Hematopoietic multipotent progenitor cell treated with erythropoietin and hydrocortisone succinate and interleukin-3 and kit ligand, for 4 days (in vitro differentiated cells): ENCODE results near the gene WDFY4.

Experiments
- DNase-seq: peaks from one replicate; pipeline ENCODE4 v3.0.0-alpha.2; 2015

WDFY4 gene

DNA sequence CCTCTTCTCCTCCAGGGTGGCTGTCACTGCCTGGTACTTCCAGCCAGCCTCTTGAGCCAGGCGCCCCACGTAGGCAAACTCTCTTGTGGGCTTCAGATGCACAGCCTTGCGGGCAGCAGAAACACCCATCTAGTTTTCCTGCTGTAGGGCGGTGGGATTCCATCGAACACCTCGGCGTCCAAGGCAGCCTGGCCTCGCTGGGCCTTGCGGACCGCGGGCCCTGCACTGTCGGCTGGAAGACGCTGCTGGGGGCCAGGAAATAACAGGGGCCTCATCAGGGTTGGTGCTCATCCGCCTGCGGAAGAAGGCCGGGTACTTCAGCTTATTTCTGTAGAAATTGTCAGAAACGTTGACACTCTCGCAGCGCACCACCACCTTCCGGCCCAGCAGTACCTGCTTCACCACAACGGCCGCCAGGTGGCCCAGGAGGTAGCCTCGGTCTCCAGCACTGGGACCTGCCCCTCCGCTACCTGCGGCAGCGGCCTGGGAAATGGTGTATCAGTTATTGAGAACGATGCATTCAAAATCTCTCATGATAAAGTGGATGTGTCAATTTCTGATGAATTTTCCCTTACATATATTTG lies 61.1 kb downstream of the WDFY4 start:
- no peak for DNase-seq

DNA sequence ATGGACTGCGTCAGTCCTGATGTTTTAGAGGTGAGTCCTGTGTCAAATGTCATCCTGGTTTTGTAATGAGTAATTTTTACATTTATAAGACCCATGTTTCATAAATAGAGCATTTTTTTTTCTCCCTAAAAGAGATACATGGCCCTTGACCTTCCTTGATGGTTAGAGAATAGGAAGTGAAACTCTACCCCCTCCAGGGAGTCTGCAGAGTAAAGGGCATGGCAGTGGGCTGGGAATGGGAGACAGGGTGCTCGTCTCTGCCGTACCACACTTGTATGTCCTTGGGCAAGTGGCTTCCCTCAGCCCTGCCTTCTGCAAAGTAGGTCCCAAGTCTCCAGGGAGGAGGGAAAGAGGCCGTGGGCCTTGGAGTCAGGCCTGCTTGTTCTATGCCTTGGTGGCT lies 63.9 kb downstream of the WDFY4 start:
- no peak for DNase-seq

DNA sequence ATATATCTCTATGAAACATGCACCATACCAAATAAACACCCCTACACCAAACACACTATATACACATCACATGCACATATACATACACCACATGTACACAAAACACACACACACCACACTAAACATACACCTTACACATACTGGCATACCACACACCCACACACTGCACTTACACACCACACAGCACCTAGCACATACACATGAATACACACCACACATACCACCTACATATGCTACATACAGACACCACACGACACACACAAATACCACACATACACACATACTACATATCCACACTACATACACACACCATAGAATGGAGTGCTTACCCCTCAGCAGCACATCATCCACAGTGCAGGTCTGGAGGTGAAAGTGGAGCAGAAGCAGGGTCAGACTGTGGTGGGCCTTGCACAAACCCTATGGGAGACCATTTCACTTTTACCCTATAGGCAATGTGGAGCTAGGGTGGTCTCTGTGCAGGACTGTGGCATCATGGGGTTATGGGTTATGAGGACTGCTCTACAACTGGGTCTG lies 64.6 kb downstream of the WDFY4 start:
- no peak for DNase-seq

DNA sequence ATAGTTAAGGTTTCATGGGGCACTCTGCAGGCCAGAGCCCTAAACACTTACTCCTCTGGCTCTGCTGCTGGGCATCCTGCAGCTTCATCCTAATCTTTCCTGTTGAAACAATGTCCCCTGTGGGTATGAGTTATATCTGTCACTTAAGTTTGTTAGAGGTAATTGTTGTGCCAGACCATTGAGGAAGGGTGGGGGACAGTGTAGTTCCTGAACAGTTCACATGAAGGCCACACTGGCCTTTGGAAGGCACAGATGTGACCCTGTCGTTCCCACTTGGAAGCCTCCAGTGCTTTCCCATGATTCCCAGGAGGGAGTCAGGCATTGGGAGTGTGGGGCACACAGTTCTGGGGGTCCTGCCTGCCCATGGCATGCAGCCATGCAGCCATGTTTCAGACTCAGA lies 65.3 kb downstream of the WDFY4 start:
- DNase-seq: no peak

DNA sequence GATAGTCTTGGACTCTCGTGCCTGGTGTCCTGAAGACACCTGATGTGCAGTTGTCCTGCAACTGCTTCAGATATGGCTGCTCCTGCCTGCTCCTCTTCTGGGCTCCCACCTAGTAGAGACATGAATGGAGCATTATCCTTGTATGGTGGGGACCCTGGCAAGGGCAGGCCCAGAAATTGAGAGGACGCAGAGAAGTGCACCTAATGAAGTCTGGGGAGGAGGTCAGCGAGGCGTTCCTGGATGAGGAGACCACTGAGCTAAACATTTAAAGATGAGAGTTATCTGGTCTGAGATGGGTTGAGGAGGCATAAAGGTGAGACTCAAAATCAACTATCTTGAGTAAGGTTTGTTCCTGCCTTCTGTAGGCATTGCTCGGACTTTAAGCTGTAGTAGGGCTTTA lies 66.3 kb downstream of the WDFY4 start:
- DNase-seq: no peak

DNA sequence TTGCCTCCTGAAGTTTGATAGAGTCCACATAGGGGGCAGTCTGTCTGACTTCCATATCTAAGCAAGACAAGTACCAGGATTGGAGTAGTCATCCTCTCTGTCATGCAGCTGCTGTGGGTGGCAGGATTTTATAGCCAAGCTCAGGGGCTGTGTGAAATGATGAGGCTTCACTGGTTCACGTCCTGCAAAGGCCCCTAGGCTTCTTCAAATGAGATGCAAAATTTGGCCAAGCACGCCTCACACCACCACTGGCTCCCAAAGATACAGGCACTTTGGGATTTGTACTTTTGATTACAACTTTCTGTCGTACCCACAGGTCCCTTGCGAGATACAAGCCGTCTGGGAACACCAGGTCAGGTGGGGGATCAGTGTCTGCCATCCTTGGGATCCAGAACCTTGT lies 67.1 kb downstream of the WDFY4 start:
- DNase-seq: no peak

DNA sequence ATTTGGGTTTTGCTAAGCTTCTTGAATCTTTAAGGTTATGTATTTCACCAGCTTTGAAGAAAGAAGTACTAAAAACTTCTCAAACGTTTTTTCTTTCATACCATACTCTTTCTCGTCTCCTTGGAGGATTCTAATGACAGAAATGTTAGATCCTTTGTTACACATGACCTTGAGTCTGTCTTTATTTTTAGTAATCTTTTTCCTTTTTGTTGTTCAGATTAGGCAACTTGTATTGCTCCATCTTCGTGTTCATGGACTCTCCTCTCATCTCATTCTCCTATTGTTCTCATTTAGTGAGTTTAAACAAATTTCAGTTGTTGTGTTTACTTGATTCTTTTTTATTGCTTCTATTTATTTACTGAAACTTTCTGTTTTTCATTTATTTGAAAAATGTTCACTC lies 73.7 kb downstream of the WDFY4 start:
- DNase-seq: no peak

DNA sequence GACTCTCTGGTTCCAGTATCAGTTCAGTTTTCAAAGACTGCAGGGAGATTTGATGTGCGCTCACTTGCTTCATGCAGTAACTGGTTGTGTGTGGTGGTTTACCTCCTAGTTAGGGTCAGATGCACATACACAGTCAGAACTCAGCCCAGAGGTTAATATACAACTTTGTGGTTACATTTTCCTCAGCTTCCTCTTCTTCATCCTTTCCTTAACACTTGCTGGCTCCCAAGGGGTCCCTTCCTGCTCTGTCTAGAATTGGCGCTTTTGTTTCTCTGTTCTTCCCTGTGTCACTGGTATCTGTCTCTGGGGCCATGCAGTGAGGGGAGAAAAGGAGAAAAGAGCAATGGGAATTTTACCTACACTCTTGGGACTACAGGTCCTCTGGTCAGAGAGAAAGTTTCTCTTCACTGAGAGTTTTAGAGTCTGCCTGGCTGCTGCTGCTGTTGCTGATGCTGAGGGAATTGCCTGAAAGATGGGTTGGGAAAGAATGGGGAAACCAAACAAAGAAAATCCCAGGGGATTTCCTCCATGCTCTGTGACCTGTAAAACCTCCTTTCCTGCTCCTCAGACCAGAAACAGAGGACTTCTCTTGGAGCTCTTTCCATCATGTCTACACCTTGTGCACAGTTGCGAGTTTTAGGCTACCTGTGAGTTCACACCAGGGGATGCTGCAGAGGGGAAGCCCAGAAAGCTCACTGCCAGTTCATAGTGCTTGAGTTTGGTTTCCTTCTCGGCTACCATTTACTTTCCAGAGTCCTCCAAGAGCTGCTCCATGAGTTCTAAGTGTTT lies 74.6 kb downstream of the WDFY4 start:
- no peak for DNase-seq

DNA sequence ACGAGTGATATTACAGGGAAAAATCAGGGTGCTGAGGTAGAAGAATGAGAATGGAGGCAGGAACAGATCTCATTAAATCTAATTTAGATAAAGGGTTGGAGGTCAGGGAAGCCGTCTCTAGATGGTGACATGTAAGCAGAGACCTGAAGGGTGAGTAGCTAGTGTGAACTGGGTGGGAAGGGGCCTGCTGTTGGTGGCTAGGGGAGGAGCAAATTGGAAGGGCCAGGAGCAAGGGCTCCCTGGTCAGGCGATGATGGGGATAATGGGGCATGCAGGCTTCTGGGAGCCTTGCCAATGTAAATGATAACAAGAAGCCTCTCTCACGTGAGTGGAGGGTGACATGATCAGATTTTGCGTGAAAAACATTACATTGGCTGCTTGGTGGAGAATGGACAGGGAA lies 76.3 kb downstream of the WDFY4 start:
- DNase-seq: no peak

DNA sequence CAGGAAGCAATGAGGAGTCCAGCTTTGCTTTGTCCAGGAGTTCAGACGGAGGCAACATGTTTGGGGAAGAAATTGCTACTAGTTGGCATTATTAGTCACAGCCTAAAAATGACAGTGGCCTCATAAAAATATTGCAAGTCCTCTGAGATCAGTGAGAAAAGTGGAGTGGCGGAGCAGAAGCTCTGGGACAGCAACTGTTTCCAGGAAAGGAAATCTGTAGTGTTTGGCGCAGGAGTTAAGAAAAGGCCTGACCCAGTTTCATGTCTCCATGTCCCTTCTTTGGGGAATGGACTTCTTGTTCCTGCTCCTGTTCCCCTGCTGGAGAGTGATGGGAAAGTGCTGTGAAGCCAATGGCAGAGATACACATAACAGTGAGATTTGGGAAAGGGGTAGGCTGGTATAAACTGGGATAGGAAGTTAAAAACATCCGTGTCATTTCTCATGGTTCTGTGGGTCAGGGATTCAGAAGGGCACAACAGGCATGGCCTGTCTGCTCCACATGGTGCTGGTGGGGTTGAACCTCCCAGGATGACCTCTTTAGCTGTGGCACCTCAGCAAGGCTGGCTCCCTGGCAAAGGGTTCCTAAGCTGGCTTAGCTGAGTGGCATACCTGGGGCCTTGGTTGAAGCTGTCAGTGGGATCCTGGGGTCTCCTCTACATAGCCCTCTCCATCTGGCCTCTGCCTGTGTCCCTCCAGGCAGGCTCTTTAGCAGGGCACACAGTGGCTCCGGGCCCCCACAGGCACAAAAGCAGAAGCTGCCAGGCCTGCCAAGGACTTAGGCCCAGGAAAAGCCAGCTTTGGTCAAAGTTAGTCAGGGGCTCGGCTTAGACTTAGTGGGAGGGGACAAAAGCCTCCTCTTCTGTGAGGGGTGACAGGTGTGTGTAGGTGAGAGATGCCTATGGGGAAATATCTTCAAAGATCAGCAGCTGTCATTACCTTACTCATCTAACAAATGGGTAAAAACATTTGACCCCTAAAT lies 77.7 kb downstream of the WDFY4 start:
- DNase-seq: no peak

DNA sequence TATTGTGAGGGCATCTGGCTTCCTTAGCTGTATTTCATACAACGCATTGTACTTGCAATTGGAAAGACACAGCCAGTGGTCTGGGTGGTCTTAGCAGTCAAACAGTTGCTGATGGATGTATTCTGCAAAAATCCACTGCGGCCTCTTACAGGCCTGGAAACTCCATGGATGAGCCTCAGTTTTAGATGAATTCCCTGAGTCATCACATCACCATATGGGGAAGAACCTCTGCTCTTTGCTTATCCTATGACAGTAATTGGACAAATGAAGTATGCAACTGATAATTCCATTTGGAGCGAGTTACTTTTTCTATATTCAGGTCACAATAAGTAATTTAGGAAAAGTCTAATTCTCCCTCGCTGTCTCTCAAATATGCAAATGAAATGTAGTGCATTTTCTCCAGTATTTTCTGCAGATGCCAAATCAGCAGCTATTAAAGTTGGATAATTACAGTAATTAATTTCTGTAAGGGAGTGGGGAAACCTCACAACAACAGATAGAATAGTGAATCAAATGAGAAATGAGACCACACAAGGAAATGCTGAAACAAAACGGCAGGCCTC lies 78.8 kb downstream of the WDFY4 start:
- DNase-seq: no peak

DNA sequence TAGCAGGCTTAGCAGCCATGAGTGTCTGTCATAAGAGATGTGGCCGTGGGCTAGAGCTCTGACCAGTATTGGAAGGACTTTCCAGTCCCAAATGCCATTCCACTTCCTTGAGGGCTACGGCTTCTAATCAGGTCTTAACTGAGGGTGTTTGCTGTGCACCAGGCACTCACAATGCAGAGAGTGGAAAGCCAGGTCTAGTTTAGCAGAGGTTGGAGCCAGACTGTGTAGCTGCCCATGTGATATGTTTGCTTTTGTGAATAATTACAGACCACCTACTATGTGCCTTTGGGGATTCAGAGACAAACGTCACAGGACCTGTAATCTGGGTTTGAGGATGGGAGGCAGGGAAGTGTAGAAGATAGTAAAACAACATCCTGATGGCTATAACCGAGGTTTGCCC lies 79.8 kb downstream of the WDFY4 start:
- no peak for DNase-seq

DNA sequence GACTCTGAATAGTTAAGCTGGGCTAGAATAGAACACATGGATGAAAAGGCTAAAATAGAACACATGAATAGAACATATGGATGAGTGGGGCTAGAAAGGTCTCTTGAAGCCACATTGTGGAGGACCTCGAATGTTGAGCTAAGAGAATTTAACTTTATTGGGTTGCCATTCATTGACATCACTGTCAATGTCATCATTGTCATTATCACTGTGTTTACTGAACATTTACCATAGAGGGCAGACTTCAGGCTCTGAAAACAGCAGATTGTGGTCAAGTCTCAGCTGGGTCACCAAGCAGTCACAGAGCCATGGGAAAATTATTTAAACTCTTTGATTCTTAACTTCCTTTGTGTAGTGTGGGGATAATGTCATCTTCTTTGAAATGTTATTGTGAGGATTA lies 80.4 kb downstream of the WDFY4 start:
- DNase-seq: peak; percentile 17

DNA sequence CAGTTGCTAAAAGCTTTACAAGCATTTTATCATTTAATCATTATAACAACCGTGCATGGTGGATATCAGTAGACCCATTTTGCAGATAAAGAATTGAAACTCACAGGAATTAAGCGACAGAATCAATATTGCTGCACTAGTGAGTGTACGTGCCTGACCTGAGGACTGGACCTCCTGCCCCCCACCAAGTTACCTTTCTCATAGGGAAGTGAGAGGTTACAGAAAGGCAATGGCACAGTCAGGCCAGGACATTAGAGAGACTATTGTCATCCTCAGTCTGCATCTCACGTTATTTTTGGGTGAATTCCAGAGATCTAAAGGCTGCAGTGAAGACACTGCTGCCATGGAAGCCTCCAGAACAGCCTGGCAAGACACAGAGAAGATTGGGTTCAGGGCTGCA lies 80.9 kb downstream of the WDFY4 start:
- DNase-seq: no peak

DNA sequence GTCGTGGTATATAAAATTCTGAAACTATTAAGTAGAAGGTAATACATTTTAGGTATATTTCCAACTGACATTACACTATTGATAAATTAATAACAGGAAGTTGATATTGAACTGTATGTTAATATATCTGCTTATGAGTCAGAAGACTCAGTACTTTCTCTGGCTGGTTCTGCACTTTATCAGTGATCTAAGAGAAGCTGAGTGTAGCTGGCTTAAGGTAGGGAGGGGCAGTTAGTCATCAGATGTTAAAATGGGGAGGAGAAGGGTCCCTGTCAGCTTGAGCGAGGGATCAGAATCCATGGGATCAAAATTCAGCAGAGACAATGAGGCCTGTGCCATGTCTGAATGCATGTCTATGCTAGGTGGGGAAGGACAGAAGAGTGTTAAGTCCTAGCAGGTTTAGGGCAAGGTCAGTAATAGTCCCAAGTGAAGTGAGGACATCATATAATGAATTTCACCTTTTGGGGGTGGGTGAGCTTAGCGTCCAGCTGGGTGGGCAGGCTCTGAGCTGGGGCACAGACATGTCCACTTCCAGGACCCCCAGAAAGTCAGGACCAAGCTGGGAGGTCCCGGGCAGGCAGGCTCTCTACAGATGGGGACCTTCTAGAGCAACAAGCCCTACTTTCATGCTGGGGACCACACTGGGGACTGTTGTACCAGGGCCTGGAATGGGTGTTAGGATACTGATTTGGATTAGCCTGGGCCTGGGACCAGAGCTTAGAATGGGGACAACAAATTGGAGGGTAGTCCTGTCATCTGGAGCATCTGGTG lies 82.9 kb downstream of the WDFY4 start:
- no peak for DNase-seq

DNA sequence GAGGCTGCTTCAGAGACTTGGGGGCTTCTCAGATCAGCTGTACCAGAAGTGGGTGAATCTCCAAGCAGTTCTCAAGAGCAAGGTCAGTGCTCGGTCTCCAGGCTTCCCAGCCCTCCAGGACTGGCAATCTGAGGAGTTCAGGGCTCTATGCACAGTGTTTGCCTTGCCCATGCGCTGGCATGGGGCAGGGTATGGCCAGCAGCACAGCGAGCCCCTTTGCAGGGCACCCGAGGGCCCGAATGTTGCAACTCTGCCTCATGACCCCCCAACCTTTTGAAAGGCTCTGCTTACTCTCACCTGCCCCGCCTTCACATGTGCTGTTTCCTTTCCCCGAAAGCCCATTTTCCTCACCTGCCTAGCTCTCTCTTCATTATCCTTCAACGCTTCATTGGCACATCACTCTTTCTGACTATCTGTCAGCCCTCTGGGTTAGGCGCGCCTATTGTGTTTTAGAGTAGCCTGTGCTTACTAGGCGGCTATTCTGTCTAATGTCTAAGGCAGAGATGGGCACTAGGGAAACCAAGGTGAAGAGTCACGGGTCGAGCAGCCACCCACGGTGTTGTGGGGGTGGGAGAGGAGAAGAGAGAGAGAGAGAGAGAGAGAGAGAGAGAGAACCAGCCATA lies 83.6 kb downstream of the WDFY4 start:
- no peak for DNase-seq

DNA sequence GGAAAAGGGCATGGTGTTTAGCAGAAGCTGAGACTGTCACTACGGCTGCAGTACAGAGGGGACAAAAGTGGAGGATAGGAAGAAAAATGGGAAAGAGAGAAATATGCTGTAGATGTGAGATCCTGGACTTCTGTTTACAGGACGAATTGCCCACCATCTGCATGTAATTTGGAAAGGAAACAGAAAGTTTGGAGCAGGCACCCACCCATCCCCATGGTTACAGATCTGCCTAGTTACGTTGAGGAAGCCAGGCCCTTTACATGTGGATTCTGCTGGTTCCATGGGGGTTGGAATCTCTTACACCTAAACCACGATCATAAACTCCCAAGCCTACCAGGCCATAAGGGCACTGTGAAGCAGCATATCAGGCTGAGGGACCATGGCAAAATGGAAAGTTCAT lies 84.3 kb downstream of the WDFY4 start:
- DNase-seq: no peak

DNA sequence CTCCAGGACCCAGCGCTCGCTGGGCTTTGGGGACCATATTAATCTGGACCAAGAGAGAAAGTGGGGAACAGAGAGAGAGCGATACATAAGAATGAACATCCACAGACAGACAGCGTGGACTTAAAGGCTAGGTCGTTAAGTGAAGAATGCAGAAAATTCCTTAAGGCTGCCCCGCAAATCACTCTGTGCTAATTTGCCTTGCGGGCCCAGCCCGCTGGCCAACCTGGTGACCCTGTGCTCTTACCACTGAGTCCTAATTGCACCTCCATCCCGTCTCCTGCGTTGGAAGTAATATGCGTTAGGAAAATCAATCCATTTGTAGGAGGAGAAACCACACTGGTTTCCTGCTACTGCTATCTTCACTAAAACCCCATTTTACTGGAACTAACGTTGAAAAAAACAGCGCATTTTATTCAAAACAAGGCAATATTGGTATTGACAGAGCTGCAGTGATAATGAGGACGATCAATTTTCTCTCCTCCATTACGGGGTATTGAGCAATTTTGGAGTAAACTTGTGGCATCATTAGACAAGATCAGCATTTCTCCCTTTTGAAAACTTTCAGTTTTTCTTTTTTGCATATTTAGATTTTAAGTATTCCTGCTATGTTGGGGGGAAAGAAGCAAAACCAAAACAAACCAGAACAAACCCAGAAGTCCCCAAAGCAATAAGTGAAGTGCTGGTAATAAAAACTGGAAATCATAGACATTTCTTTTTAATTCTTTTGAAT lies 85.2 kb downstream of the WDFY4 start:
- DNase-seq: no peak

DNA sequence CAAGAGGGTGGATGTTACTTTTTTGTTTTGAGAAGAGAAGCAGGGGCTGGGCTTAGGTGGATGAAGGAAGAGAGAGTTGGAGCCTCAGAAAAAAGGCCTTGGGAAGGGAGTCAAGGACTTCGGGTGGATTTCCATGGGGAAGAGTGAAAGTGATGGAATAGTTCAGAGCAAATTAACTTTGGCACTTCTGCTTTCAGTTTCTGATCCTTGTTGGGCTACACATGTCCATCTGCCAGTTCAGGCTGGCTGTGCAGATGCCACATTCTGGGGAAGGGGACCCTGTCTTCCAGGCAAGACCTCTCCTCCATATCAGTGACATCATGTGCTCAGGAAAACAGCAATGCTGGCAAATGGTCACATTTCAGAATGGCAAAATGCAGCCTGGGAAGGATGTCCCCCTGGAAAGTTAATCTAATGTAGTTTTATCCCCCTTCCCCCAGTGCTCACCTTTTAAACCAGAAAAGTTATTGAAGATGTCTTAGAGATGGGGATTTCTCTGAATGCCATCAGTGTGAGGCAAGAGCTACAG lies 86.0 kb downstream of the WDFY4 start:
- DNase-seq: no peak

DNA sequence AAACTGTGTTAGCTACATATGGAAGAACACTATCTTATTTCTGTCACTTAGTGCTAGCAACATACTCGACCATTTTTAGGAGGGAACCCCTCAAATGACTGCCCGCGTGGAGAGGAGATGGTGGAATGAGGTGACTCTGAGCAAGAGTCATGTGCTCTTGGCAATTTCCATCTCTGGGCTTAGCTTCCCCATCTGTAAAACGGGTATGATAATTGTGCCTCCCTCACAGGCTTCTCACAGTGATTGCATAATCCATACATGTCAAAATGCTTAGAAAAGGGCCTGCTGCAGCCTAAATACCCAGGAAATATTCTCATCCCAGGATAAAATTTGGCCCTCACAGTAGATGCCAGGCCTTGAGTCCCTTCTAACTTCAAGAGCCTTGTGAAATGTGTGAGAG lies 86.6 kb downstream of the WDFY4 start:
- no peak for DNase-seq

DNA sequence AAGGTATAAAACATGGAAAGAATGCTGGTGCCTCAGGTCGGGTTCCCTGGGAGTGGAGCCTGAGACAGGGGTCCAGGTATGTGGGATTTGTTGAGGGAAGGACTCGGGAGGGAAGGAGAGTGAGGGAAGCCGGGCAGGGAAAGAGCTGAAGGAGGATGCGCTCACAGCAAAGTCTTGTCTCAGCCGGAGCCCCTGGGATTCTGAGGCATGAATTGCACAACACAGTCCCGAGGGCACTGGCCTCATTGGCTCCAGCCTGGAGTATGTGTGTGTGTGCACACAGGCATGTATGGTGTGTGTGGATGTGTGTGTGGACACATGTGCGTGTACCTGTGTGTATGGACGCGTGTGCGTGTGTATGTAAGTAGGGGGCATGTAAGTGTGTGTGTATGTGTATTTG lies 87.4 kb downstream of the WDFY4 start:
- no peak for DNase-seq
